HG03064 (cell line): ENCODE results near the gene EXT2.

Source experiments
- ATAC-seq: cut with Tn5 transposase; IDR thresholded peaks from one replicate; pipeline ENCODE4 v1.9.1; 2021; ENCODE audit warnings: low read depth; ENCODE audit not compliant: unreplicated experiment

The EXT2 gene

GRCh38 chr11:44198146-44198724 is 102.8 kb downstream of the EXT2 start:
- no peak for ATAC-seq

- no peak for ATAC-seq
These were observed 103.8 kb downstream of the EXT2 start for GRCh38 chr11:44199298-44199697.

DNA sequence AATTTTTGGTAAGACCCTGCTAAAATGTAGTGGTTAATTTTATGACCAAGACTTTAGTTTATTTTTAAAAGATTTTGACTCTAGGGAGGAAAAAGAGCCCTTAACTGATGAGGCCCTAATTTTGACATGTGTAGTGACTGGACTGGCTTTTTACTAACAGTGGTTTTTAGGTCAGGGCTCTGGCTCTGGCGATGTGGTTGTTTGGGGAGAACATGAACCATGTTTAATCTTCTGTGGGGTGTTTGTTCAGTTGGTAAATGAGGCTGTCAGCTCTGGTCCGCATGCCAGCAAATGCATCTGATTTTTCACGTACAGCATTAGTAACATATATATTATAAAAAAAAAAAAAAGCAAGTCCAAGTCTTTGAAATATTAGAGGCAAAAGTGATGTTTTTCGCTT is 104.3 kb downstream of the EXT2 start:
- no peak for ATAC-seq

- ATAC-seq = no peak
These were observed 108.0 kb downstream of the EXT2 start for GRCh38 chr11:44203270-44204043.

DNA sequence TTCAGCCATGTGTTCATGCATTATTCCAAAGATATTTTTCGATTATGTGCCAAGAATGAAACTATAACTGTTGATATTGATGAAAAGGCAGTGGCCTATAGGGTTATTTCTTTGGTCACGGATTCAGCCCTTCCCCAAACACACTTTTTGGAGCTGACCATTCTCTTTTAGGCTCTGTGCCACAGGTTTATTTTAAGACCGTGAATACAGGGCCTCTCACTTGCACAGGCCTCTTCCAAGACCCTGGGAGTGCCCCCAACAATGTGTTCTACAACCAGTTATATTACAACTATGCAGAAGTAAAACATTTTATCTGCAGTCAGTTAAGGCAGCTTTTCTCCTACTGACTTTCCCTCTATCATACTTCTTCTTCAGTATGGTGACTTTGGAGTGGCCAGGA is 109.9 kb downstream of the EXT2 start:
- ATAC-seq = no peak

DNA sequence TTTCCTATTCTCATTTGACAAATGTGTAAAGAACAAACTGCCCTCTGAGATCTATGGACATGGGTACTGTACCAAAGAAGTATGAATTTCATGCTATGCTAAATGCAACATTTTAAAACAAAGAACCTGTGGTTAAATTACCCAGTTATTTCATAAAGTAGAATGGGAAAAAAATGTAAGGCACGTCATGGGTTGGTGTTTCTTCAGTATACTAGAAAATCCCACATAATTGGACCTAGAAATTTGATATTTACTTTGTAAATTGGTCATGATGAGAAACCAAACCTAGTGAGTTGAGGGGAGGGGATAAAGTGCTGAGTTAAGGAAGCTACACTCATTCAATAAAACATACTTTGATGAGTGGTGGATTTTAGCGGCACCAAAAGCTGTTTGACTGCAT is 110.4 kb downstream of the EXT2 start:
- ATAC-seq = no peak

DNA sequence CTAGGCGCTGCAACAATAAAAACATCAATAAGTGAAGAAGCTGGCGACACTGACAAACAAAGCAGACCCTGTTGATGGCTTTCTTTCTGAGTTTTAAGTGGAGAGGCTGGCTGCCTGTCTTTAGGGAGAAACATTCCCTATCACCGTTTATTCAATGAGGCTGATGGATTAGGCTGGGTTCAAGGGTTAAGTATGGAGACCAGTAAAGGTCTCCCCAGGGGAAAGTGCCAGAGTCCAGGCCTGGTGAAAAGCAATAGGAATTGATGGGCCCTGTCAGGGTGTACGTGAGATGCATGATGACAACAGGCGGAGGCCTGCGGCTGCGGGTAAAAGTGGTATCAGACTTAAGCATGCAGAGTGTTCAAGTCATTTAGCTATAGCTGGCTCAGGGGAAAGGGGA is 111.8 kb downstream of the EXT2 start:
- ATAC-seq = no peak

- ATAC-seq = no peak
These were observed 113.6 kb downstream of the EXT2 start for GRCh38 chr11:44208976-44209603.

- ATAC-seq = no peak
These were observed 116.7 kb downstream of the EXT2 start for GRCh38 chr11:44212128-44212527.

- ATAC-seq = no peak
These were observed 117.7 kb downstream of the EXT2 start for GRCh38 chr11:44213148-44213547.

GRCh38 chr11:44217432-44217831 is 122.0 kb downstream of the EXT2 start:
- ATAC-seq = no peak

DNA sequence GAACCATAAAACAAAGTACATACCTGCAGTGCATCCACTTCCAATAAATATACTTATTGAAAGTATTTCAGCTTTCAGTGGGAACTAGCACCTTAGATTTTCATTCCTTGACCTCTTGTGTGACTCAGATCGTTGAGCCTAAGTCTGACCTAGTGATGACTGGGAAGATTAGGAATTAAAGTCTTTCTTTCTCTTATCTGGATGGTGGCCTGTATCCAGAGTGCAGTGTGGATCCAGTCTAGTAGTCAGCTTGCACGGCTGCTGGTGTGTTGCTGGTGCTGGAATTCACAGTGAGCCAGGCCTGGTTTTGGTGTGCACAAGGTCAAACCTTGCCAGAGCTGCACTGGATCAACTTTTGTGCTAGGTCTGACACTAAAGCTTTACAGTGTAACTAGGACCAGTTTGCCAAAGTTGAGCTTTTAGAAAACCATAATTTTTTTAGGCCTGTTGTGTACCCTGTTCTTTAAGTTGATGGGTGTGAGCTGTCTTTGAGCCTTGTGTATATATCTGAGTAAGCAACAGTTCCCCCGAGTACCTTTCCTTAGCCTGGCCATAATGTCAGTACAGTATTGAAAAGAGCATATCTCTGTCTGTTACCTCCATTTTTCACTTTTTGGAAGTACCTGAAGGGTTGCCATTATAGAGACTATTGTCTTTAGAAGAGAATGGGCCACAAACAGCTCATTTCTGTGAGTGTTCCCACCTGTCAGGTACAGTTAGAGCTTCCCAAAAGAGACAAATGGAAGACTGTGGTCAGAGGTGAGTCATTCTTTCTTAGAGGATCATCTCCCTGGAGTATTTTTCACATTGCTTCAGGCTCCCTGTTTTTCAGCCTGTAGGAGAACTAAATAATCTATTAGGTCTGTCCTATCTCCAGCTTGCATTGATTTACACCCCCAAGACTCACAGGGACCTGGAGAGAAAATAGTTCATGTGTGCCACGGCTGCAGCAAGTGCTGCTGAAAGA is 124.6 kb downstream of the EXT2 start:
- ATAC-seq = no peak

DNA sequence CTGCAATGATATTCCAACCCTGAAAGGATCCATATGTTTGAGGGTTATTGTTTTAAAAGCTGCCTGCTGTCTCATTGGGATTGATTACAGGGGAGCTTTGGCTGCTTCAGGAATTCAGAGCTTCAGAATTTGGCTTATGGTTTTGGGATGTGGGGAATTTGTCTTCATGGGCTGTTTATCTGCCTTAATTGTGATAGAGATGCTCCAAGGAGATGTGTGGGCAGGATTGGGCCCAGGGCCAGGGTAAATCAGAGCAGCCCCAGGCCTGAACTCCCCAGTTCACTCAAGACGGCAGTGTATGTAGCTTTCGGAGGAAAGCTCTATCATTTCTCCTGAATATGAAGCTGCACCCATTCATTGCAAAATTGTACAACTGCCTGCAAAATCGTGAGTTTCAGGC is 126.0 kb downstream of the EXT2 start:
- no peak for ATAC-seq

DNA sequence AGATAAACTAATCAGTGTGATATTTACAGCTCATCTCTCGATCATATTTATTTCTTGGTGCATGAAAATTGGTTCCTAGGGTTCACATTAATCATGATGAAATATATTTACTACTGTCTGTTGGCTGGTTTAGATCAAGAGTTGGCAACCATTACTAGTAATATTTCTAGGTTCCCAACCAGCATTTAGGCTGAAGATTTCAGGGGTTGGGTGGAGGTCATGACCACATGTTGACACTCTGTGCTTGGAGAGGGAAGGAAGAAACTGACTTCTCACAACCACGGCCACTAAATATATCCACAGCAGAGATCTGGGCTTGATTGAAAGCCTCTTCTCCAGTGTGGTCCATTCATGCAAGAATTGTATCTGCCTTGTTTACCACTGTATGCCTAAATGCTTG is 126.5 kb downstream of the EXT2 start:
- ATAC-seq = no peak

DNA sequence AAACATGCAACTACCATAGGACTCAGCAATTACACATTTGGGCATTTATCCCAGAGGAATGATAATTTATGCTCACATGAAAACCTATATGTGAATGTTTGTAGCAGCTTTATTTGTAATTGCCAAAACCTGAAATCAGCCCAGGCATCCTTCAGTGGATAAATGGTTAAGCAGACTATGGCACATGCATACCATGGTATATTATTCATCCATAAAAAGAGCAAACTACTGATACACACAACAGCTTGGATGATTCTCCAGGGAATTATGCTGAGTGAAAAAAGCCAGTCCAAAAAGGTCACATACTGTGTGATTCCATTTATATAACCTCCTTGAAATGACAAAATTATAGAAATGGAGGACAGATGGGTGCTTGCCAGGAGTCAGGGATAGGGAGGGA is 127.8 kb downstream of the EXT2 start:
- ATAC-seq = no peak

GRCh38 chr11:44224867-44225501 is 129.5 kb downstream of the EXT2 start:
- no peak for ATAC-seq

- no peak for ATAC-seq
These were observed 131.0 kb downstream of the EXT2 start for GRCh38 chr11:44226490-44226889.

DNA sequence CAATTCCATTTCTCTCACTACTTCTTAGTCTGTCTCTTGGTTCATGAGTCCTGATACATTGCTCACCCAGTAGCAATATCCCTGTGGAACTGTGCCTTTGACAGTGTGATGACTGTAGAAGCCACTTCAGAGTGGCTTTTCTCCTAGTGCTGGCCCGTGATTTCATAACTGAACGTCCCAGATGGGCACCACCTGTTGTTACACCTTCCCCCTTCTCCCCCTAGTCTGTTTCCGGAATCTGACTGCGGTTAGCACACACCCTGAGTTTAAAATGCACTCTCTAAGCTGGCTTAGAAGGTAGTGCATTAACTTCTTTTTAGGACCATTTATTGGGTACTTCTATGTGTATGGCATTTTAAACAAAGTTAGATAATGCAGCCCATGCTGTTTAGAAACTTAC is 131.5 kb downstream of the EXT2 start:
- ATAC-seq = no peak

DNA sequence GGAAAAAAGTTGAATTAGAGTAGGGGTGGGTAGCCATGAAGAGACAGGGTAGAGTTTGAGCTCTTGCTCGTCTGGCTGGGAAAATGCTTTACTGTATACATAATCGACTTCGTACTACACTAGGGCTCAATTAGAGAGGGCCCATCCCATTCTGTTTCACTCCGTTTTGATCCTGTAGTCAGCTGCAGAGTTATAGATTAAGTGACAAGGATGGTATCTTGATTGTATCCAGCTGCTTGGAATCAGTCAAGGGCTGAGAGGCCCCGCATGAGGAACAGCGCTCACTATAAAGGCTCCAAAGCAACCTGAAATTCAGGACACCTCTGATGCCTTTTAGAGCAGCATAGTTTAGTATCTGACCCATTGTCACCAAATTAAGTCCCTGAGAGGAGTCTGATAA is 132.9 kb downstream of the EXT2 start:
- ATAC-seq = no peak

DNA sequence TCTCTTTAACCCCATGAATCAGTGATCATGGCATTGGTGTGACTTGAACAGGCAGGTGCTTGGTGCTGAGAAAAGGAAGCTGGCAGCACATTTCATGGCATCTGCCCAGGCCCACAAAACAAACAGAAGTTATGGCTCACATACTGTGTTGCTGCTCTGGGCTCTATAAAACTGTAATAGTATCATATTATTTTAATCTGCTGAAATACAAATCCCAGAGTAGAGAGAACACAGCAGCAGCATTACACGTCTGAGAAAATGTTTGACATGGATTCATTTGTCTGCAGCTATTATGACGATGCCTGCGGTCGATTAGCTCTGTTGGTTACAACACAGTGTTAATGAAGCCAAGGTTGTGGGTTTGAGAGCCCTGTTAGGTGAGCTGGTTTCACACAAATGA is 133.6 kb downstream of the EXT2 start:
- no peak for ATAC-seq
